ENCODE results near the gene CSE1L. TPM values are rescaled to one million over a fixed set of nuclear protein-coding genes. Genes with fewer than 3 reads are reported as not detected.
"Not testable (repeated sequence)": the region's sequence is repeated elsewhere in the genome, so short reads cannot be mapped to it uniquely, and the experiment has no call there.

Gene CSE1L
- total and polyA plus RNA-seq, 2 experiments from 2014 or later, result 34.3 to 54.9 TPM

- DNase-seq (ENCODE audit: low spot score), result no peak
- H3K27me3 ChIP-seq, result no peaks in the 10 kb centered on the region
- H3K9me3 ChIP-seq (ENCODE audit: low read depth), result no peaks in the 10 kb centered on the region
- H3K9me2 ChIP-seq (replicated peaks; ENCODE audit: insufficient read depth), result no peaks in the 10 kb centered on the region
- no peaks in the 10 kb centered on the region for H4K20me1 ChIP-seq (ENCODE audit: insufficient read depth, poor library complexity, severe bottlenecking)
- H2AFZ ChIP-seq, result no peak overlapping the region
- TF ChIP-seq CTCF (IDR thresholded peaks at IDR 0.05; ENCODE audit: poor library complexity), result no peak
- TF ChIP-seq EZH2phosphoT487 (IDR thresholded peaks at IDR 0.05; ENCODE audit: low read depth, severe bottlenecking, unreplicated experiment), result no peak
- no peak overlapping the region for H3K4me2 ChIP-seq
- H3K4me1 ChIP-seq (ENCODE audit: insufficient read depth), result no peaks in the 10 kb centered on the region
- no peak overlapping the region for H3K27ac ChIP-seq
- 87% methylated on average over 3 of the region's 3 CpGs for WGBS (ENCODE audit: low lambda C conversion rate, missing lambda C conversion rate)
- H3K79me2 ChIP-seq, result no peaks in the 10 kb centered on the region
- H3K36me3 ChIP-seq (replicated peaks; ENCODE audit: insufficient read depth, low read depth), result no peaks in the 10 kb centered on the region
- no peak overlapping the region for H3K4me3 ChIP-seq
Measured at GRCh38 chr20:49099011-49099410, 52.9 kb downstream of the CSE1L start.

- DNase-seq (ENCODE audit: low spot score); H3K27me3 ChIP-seq; H4K20me1 ChIP-seq (ENCODE audit: insufficient read depth, poor library complexity, severe bottlenecking); H3K9me3 ChIP-seq (ENCODE audit: low read depth); H3K4me1 ChIP-seq (ENCODE audit: insufficient read depth); H3K27ac ChIP-seq; H3K79me2 ChIP-seq; H2AFZ ChIP-seq; H3K4me2 ChIP-seq; H3K36me3 ChIP-seq (replicated peaks; ENCODE audit: insufficient read depth, low read depth); H3K9me2 ChIP-seq (replicated peaks; ENCODE audit: insufficient read depth); H3K4me3 ChIP-seq: not testable (repeated sequence)
- WGBS (ENCODE audit: low lambda C conversion rate, missing lambda C conversion rate), result 96% methylated on average over 5 of the region's 5 CpGs
Measured at GRCh38 chr20:49100292-49100691, 54.2 kb downstream of the CSE1L start.

GRCh38 chr20:49100972-49101371, 54.9 kb downstream of the CSE1L start:
- H4K20me1 ChIP-seq (ENCODE audit: insufficient read depth, poor library complexity, severe bottlenecking), result no peaks in the 10 kb centered on the region
- no peak for DNase-seq (ENCODE audit: low spot score)
- TF ChIP-seq CTCF (IDR thresholded peaks at IDR 0.05; ENCODE audit: poor library complexity) (no peak), EZH2 (IDR thresholded peaks at IDR 0.05; ENCODE audit: borderline replicate concordance) (no peak), EZH2phosphoT487 (IDR thresholded peaks at IDR 0.05; ENCODE audit: low read depth, severe bottlenecking, unreplicated experiment) (no peak)
- H3K36me3 ChIP-seq (replicated peaks; ENCODE audit: insufficient read depth, low read depth), result no peaks in the 10 kb centered on the region
- no peak overlapping the region for H3K4me2 ChIP-seq
- no peaks in the 10 kb centered on the region for H3K79me2 ChIP-seq
- no peak overlapping the region for H3K4me3 ChIP-seq
- no peaks in the 10 kb centered on the region for H3K27me3 ChIP-seq
- H3K4me1 ChIP-seq (ENCODE audit: insufficient read depth), result no peaks in the 10 kb centered on the region
- H3K9me3 ChIP-seq (ENCODE audit: low read depth), result no peaks in the 10 kb centered on the region
- no peaks in the 10 kb centered on the region for H3K9me2 ChIP-seq (replicated peaks; ENCODE audit: insufficient read depth)
- 96% methylated on average over 4 of the region's 4 CpGs for WGBS (ENCODE audit: low lambda C conversion rate, missing lambda C conversion rate)
- H2AFZ ChIP-seq, result no peak overlapping the region
- no peak overlapping the region for H3K27ac ChIP-seq

GRCh38 chr20:49103019-49103418, 56.9 kb downstream of the CSE1L start:
- Histone ChIP-seq H2AFZ (no peak overlapping the region), H3K27me3 (no peaks in the 10 kb centered on the region), H3K4me1 (ENCODE audit: insufficient read depth) (no peaks in the 10 kb centered on the region), H3K36me3 (replicated peaks; ENCODE audit: insufficient read depth, low read depth) (no peaks in the 10 kb centered on the region), H3K9me3 (ENCODE audit: low read depth) (no peaks in the 10 kb centered on the region), H3K9me2 (replicated peaks; ENCODE audit: insufficient read depth) (no peaks in the 10 kb centered on the region), H4K20me1 (ENCODE audit: insufficient read depth, poor library complexity, severe bottlenecking) (no peaks in the 10 kb centered on the region), H3K4me3 (no peak overlapping the region), H3K79me2 (no peaks in the 10 kb centered on the region), H3K27ac (no peak overlapping the region), H3K4me2 (no peak overlapping the region)
- no peak for DNase-seq (ENCODE audit: low spot score)
- no peak for TF ChIP-seq EZH2phosphoT487 (IDR thresholded peaks at IDR 0.05; ENCODE audit: low read depth, severe bottlenecking, unreplicated experiment)
- no peak for TF ChIP-seq CTCF (IDR thresholded peaks at IDR 0.05; ENCODE audit: poor library complexity)
- no peak for TF ChIP-seq EZH2 (IDR thresholded peaks at IDR 0.05; ENCODE audit: borderline replicate concordance)
- WGBS (ENCODE audit: low lambda C conversion rate, missing lambda C conversion rate), result 95% methylated on average over 4 of the region's 4 CpGs
